ENCODE measurements around the gene OSBPL10. TPM values are rescaled to one million over a fixed set of nuclear protein-coding genes. Genes with fewer than 3 reads are reported as not detected.

The OSBPL10 gene
- total RNA-seq, 1 donor from 2014 or later = 3.8 TPM

DNA sequence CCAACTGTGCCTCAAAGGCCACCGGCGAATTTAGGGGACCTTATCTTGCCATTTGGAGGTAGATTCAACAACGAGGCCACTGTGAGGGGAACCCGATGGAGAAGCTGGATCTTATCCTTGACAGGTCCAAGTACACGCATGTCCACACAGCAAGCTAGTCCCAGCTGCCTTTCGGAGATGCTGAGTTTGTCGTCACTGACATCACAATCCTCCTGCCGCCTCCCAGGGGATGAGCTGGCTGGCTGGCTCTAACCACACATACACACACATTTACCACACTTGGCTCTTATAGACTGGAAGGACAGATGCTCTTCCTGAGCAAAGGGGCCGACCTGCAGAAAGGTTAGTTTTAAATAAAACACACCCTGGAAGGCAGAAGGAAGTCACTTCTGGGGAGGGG, 272.1 kb downstream of the OSBPL10 start:
- peak; percentile 41 for DNase-seq
- Mint-ChIP-seq H3K27ac (ENCODE audit: unreplicated experiment) (no peak overlapping the region), H3K4me1 (ENCODE audit: low read depth, unreplicated experiment) (peaks cover 24% of the 10 kb centered on the region), H3K36me3 (ENCODE audit: unreplicated experiment) (peaks cover 5% of the 10 kb centered on the region), H3K4me3 (ENCODE audit: unreplicated experiment) (no peak overlapping the region), H3K27me3 (ENCODE audit: unreplicated experiment) (peaks cover 4% of the 10 kb centered on the region), H3K9me3 (ENCODE audit: unreplicated experiment) (peaks cover 2% of the 10 kb centered on the region)
- TF ChIP-seq, protein P1, sequence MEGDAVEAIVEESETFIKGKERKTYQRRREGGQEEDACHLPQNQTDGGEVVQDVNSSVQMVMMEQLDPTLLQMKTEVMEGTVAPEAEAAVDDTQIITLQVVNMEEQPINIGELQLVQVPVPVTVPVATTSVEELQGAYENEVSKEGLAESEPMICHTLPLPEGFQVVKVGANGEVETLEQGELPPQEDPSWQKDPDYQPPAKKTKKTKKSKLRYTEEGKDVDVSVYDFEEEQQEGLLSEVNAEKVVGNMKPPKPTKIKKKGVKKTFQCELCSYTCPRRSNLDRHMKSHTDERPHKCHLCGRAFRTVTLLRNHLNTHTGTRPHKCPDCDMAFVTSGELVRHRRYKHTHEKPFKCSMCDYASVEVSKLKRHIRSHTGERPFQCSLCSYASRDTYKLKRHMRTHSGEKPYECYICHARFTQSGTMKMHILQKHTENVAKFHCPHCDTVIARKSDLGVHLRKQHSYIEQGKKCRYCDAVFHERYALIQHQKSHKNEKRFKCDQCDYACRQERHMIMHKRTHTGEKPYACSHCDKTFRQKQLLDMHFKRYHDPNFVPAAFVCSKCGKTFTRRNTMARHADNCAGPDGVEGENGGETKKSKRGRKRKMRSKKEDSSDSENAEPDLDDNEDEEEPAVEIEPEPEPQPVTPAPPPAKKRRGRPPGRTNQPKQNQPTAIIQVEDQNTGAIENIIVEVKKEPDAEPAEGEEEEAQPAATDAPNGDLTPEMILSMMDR (IDR thresholded peaks at IDR 0.05; ENCODE audit: partially characterized antibody, unreplicated experiment) = no peak

DNA sequence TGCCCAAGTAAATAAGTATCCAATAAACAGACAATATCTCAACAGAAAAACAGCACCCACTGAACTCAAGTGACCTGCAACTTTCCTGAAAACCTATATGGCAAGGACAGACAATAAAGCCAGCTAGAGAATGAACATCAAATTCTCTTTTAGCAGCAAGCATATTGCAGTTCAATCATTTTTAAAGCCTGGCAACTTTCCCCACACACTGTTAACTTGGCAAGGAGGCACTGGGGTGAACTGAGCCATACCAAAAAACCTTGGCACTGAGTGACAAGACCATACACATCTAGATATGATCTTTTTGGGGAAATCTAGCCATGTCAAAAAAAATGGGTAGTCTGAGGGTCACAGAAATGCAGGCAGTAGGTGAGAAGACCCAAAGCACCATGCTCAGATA, 273.8 kb downstream of the OSBPL10 start:
- Mint-ChIP-seq H3K4me1 (ENCODE audit: low read depth, unreplicated experiment) (peaks cover 25% of the 10 kb centered on the region), H3K27ac (ENCODE audit: unreplicated experiment) (no peak overlapping the region), H3K4me3 (ENCODE audit: unreplicated experiment) (no peak overlapping the region), H3K36me3 (ENCODE audit: unreplicated experiment) (no peaks in the 10 kb centered on the region), H3K27me3 (ENCODE audit: unreplicated experiment) (peaks cover 6% of the 10 kb centered on the region), H3K9me3 (ENCODE audit: unreplicated experiment) (peaks cover under 1% of the 10 kb centered on the region)
- TF ChIP-seq, protein P1 (IDR thresholded peaks at IDR 0.05; ENCODE audit: partially characterized antibody, unreplicated experiment) = no peak
- no peak for DNase-seq

DNA sequence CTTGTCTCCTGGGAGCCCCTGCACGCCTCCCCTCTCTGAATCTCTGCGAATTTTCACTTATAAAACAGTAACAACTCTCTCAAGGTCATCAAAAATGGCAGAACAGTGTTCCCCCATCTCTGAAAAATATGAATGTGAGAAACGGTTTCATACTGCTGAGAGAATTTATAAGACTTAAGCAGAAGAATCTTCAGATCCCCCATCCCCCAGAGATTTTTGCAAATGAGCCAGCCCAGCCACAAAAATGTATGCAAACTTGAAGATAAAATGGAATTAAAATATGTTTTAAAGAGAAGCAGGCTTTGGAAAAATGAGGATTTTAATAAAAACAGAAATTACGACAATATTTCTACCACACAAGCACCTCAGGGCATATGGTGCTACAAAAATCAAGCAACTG, 275.3 kb downstream of the OSBPL10 start:
- Mint-ChIP-seq H3K27ac (ENCODE audit: unreplicated experiment) (peak overlapping the region; percentile 29), H3K36me3 (ENCODE audit: unreplicated experiment) (no peaks in the 10 kb centered on the region), H3K4me3 (ENCODE audit: unreplicated experiment) (no peak overlapping the region), H3K27me3 (ENCODE audit: unreplicated experiment) (peaks cover 4% of the 10 kb centered on the region), H3K9me3 (ENCODE audit: unreplicated experiment) (peaks cover 3% of the 10 kb centered on the region), H3K4me1 (ENCODE audit: low read depth, unreplicated experiment) (peaks cover 26% of the 10 kb centered on the region)
- no peak for DNase-seq
- TF ChIP-seq, protein P1 (IDR thresholded peaks at IDR 0.05; ENCODE audit: partially characterized antibody, unreplicated experiment) = no peak

DNA sequence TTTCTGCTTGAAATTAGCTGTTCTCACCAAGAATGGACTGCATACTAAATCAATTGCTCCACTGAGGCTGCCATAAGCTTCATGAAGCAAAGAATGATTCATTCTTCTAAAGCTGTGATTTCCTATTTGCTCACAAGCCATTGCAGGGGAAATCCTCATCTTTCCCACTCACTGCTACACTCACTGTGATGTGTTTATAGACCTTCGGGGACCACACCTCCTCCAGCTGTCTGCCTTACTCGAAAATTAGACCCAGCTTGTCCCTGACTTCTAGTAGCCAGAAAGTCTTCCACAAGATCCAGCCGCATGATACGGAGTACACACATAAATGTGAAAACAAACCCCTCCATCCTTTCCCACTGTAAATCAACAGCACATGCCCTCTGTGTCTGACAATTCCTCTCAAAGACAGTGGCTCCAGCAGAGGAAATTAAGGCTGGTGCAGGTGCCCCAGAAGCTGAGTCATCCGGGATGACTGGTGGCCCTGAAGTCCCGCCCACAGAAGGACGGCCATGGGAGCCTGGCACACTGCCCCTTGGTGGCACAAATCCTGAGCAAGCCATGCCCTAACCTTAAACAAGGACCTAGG, 276.4 kb downstream of the OSBPL10 start:
- TF ChIP-seq, protein P1 (IDR thresholded peaks at IDR 0.05; ENCODE audit: partially characterized antibody, unreplicated experiment) = no peak
- no peak overlapping the region for H3K27ac Mint-ChIP-seq (ENCODE audit: unreplicated experiment)
- H3K4me1 Mint-ChIP-seq (ENCODE audit: low read depth, unreplicated experiment) = peaks cover 26% of the 10 kb centered on the region
- H3K4me3 Mint-ChIP-seq (ENCODE audit: unreplicated experiment) = no peak overlapping the region
- DNase-seq = no peak
- H3K36me3 Mint-ChIP-seq (ENCODE audit: unreplicated experiment) = no peaks in the 10 kb centered on the region
- H3K9me3 Mint-ChIP-seq (ENCODE audit: unreplicated experiment) = peaks cover 3% of the 10 kb centered on the region
- H3K27me3 Mint-ChIP-seq (ENCODE audit: unreplicated experiment) = peaks cover 4% of the 10 kb centered on the region

DNA sequence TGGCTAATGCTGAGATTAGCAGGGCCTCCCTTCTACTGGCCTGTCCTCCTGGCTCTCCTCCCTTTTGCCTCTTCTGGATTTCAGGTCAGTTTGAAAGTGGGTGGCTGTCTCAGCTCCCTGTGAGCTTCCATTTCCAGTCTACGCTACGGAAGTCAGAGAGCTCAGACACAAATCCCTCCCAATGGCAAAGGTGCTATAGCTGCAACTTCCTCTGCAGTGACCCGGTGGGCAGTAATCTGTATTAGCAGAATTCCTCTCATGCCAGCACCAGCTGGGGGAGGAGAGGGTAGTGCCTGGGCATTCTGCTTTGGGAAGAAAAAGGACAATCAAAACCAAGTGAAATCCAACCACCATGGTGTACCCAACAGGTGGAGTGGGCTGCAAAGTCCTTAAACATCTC, 276.9 kb downstream of the OSBPL10 start:
- peaks cover 3% of the 10 kb centered on the region for H3K9me3 Mint-ChIP-seq (ENCODE audit: unreplicated experiment)
- H3K36me3 Mint-ChIP-seq (ENCODE audit: unreplicated experiment) = no peaks in the 10 kb centered on the region
- no peak for DNase-seq
- H3K27ac Mint-ChIP-seq (ENCODE audit: unreplicated experiment) = no peak overlapping the region
- H3K4me1 Mint-ChIP-seq (ENCODE audit: low read depth, unreplicated experiment) = peaks cover 23% of the 10 kb centered on the region
- TF ChIP-seq, protein P1 (IDR thresholded peaks at IDR 0.05; ENCODE audit: partially characterized antibody, unreplicated experiment) = no peak
- H3K27me3 Mint-ChIP-seq (ENCODE audit: unreplicated experiment) = peaks cover 4% of the 10 kb centered on the region
- H3K4me3 Mint-ChIP-seq (ENCODE audit: unreplicated experiment) = no peak overlapping the region

Data from glutamatergic neuron (in vitro differentiated cells).